Endothelial cell of hepatic sinusoid (primary cell): ENCODE results near the gene C16orf86.

ENCODE experiments used
- in situ Hi-C: cut with HindIII; loops from 2 replicates; pipeline ENCODE4 v1.10.0; 2017; ENCODE audit warnings: low sequenced_read_pairs

Gene C16orf86

GRCh38 chr16:67666559-67667452, at the start of gene C16orf86, which contains the start of gene ENKD1:
TSS of gene C16orf86 (plus strand) at chr16:67666814. CDS start at chr16:67666971, 157 bp downstream.
TSS of gene ENKD1 (minus strand) at chr16:67666750. CDS start at chr16:67666442, 308 bp downstream.
- in situ Hi-C loops = no loop called here

GRCh38 chr16:67628216-67628615, 38.4 kb upstream of the C16orf86 start:
- in situ Hi-C loops = no loop called here

GRCh38 chr16:67632415-67633172, 34.0 kb upstream of the C16orf86 start:
- in situ Hi-C loops = no loop called here

- in situ Hi-C loops = no loop called here
Measured at GRCh38 chr16:67636713-67637112, 29.9 kb upstream of the C16orf86 start.

- in situ Hi-C loops = no loop called here
Measured at GRCh38 chr16:67637625-67638024, 29.0 kb upstream of the C16orf86 start.

GRCh38 chr16:67641779-67642708, 24.6 kb upstream of the C16orf86 start:
- in situ Hi-C loops = loop anchor here (5.0 kb wide), 1 partner anchor 55 kb away; no protein-coding TSS in a partner anchor

GRCh38 chr16:67644038-67644437, 22.6 kb upstream of the C16orf86 start:
- in situ Hi-C loops = loop anchor here (5.0 kb wide), 1 partner anchor 57 kb away; no protein-coding TSS in a partner anchor

GRCh38 chr16:67645397-67646121, 21.1 kb upstream of the C16orf86 start:
- in situ Hi-C loops = no loop called here

- in situ Hi-C loops = no loop called here
Measured at GRCh38 chr16:67647111-67647651, 19.4 kb upstream of the C16orf86 start.

- in situ Hi-C loops = no loop called here
Measured at GRCh38 chr16:67647681-67648080, 18.9 kb upstream of the C16orf86 start.

GRCh38 chr16:67648088-67648763, 18.4 kb upstream of the C16orf86 start:
- in situ Hi-C loops = no loop called here

- in situ Hi-C loops = no loop called here
Measured at GRCh38 chr16:67648764-67649407, 17.7 kb upstream of the C16orf86 start.

GRCh38 chr16:67649494-67649931, 17.1 kb upstream of the C16orf86 start:
- in situ Hi-C loops = no loop called here

GRCh38 chr16:67650023-67650422, 16.6 kb upstream of the C16orf86 start:
- in situ Hi-C loops = no loop called here

- in situ Hi-C loops = no loop called here
Measured at GRCh38 chr16:67651039-67651438, 15.6 kb upstream of the C16orf86 start.

GRCh38 chr16:67651847-67652246, 14.8 kb upstream of the C16orf86 start:
- in situ Hi-C loops = no loop called here

GRCh38 chr16:67652578-67653127, 14.0 kb upstream of the C16orf86 start:
- in situ Hi-C loops = no loop called here

GRCh38 chr16:67653128-67653788, 13.4 kb upstream of the C16orf86 start:
- in situ Hi-C loops = no loop called here
